GM12874 (cell line): ENCODE measurements around the gene KRTAP4-9.
"Not testable (repeated sequence)": the region's sequence is repeated elsewhere in the genome, so short reads cannot be mapped to it uniquely, and the experiment has no call there.

Experiments used
- CTCF ChIP-seq: IDR thresholded peaks from 2 replicates; pipeline ENCODE4 v1.5.1; 2011; ENCODE audit warnings: low read depth, mild to moderate bottlenecking, control low read depth, low read length, moderate library complexity; ENCODE audit not compliant: insufficient read depth

Gene KRTAP4-9

DNA sequence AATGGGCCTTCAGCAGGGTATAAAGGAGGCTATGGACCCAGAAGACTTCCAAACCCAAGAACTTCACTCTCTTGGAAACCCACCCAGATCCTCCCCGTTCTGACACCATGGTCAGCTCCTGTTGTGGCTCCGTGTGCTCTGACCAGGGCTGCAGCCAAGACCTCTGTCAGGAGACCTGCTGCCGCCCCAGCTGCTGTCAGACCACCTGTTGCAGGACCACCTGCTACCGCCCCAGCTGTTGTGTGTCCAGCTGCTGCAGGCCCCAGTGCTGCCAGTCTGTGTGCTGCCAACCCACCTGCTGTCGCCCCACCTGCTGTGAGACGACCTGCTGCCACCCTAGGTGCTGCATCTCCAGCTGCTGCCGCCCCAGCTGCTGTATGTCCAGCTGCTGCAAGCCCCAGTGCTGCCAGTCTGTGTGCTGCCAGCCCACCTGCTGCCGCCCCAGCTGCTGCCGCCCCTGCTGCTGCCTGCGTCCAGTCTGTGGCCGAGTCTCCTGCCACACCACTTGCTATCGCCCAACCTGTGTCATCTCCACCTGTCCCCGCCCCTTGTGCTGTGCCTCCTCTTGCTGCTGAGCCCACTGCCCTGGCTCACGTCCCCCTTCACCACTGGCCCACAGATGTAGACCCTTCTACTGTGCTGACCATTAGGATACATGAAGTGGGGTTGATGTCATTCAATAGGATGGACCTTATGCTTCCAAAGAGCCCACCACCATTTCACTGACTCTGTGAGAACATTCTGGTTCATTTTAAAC is 20.9 kb upstream of the KRTAP4-9 start, which contains the start of gene KRTAP4-7:
KRTAP4-7 (plus strand) TSS at position 51 of the 757 bp plus-strand sequence; CDS start at position 108, 57 bp downstream.
- not testable (repeated sequence) for TF ChIP-seq CTCF

GRCh38 chr17:41096055-41096454 is 9.1 kb upstream of the KRTAP4-9 start:
- TF ChIP-seq CTCF = no peak

DNA sequence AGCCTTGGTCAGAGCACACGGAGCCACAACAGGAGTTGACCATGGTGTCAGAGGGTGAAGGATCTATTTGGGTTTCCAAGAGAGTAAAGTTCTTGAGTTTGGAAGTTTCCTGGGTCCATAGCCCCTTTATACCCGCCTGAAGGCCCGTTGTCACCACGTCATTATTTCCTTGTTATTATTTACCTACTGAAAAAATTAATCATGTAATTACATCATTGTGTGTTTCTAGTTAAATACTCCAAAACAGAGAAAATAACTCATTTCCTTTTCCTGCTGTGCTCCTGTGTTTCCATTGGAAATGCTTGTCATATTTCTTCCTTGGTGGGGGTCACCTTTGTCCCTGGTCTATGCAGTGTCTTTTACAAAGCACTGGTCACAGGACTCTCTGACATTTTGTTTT is 7.1 kb upstream of the KRTAP4-9 start, which contains the start of gene KRTAP4-8:
KRTAP4-8 (minus strand) TSS at position 101 of the 400 bp plus-strand sequence; CDS start at position 43, 58 bp downstream.
- TF ChIP-seq CTCF = no peak

DNA sequence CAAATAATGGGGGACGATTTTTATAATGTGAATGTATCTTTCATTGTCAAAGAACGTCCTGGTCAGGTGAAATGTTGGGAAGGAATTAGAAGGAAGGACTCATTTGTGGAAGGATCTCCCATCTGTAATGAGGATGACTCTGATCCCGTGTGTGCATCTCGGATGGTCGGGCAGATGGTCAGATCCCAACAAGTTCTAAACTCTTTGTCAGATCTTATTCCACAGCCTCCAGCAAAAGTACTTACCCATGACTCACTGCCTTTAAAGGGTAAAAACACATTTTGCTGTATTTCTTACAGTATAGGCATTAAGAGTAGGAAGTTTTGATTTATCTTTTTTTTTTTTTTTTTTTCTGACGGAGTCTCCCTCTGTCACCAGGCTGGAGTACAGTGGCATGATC is 6.7 kb upstream of the KRTAP4-9 start:
- TF ChIP-seq CTCF = no peak

- no peak for TF ChIP-seq CTCF
These were observed 3.5 kb upstream of the KRTAP4-9 start, which contains the start of gene KRTAP4-16 for GRCh38 chr17:41101586-41102259. TSS of gene KRTAP4-16 (minus strand) at chr17:41102209. CDS start at chr17:41102209, 0 bp downstream.

GRCh38 chr17:41103896-41104295 is 1.3 kb upstream of the KRTAP4-9 start:
- TF ChIP-seq CTCF = no peak

- TF ChIP-seq CTCF = no peak
These were observed 2.8 kb downstream of the KRTAP4-9 start for GRCh38 chr17:41107941-41108450.
